ENCODE data around the gene RIMKLB. TPM values are rescaled to one million over a fixed set of nuclear protein-coding genes. Genes with fewer than 3 reads are reported as not detected.

The RIMKLB gene
- total and polyA plus RNA-seq, 8 donors = 27.3 to 162 (median 124) TPM

GRCh38 chr12:8701046-8701660 lies 3.4 kb downstream of the RIMKLB start:
- H3K4me1 ChIP-seq = peaks cover 9 to 24% of the 10 kb centered on the region in 2 donors
- no peak overlapping the region for H3K4me3 ChIP-seq
- intact Hi-C loops (cut with DNase I) = no loop called here
- H3K27ac ChIP-seq = no peak overlapping the region
- DNase-seq = no peak
- no peak for ATAC-seq
- no peaks in the 10 kb centered on the region for H3K9me3 ChIP-seq
- H3K27me3 ChIP-seq = peaks cover 0 to 5% of the 10 kb centered on the region in 2 donors
- no peak for TF ChIP-seq CTCF (IDR thresholded peaks at IDR 0.05)
- no peaks in the 10 kb centered on the region for H3K36me3 ChIP-seq

DNA sequence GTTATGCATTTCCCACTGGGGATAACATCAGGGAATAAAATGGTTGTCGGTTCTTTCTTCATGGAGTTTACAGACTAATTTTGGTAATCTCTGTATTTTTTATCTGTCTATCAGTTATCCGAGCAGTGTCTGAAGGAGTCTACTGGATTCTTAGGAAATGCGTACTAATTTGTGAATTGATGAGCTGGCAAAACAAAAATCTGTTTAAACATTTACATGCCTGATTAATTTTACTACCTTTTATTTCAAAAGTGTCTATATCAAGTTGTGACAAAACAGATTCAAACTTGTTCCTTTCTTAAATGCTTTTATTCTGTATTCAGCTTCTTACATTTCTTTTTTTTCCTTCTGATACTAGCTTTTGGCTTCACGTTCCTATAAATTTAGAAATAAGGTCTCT lies 4.4 kb downstream of the RIMKLB start:
- intact Hi-C loops (cut with DNase I) = no loop called here
- Histone ChIP-seq H3K27ac (no peak overlapping the region), H3K9me3 (no peaks in the 10 kb centered on the region), H3K4me3 (no peak overlapping the region), H3K27me3 (peaks cover 0 to 4% of the 10 kb centered on the region in 2 donors), H3K36me3 (no peaks in the 10 kb centered on the region), H3K4me1 (peaks cover 9 to 17% of the 10 kb centered on the region in 2 donors)
- ATAC-seq (no peak), DNase-seq (no peak)
- TF ChIP-seq CTCF (IDR thresholded peaks at IDR 0.05) = no peak

GRCh38 chr12:8709124-8709830 lies 11.5 kb downstream of the RIMKLB start:
- intact Hi-C loops (cut with DNase I) = no loop called here
- Histone ChIP-seq H3K27me3 (no peaks in the 10 kb centered on the region), H3K4me1 (peaks cover 0 to 30% of the 10 kb centered on the region in 2 donors), H3K9me3 (no peaks in the 10 kb centered on the region), H3K27ac (peak overlapping the region in 1 of 2 donors; percentile 73), H3K36me3 (no peaks in the 10 kb centered on the region), H3K4me3 (peak overlapping the region in 1 of 2 donors; percentile 39)
- no peak for TF ChIP-seq CTCF (IDR thresholded peaks at IDR 0.05)
- ATAC-seq (peak; percentile 93), DNase-seq (no peak)

DNA sequence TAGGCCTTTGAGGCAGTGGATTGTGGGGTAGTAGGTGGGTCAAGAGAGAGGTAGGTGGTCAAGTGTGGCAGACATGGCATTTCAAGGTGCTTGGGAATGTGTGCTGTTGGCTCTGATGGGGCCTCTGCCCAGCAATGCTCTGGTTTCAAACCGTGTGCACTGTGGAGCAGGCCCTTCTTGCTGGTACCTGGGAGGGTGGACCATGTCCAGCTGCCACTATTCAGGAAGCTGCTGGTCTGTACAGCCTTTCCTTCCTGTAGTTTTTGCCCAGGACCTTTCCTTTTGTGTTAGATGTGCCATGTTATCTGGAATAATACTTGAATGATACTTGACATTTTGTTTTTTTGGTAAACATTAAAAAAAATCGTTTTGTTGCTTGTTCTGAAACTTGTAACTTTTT lies 14.8 kb downstream of the RIMKLB start:
- no peak for TF ChIP-seq CTCF (IDR thresholded peaks at IDR 0.05)
- ATAC-seq (peak; percentile 33), DNase-seq (no peak)
- Histone ChIP-seq H3K4me1 (peaks cover 0 to 30% of the 10 kb centered on the region in 2 donors), H3K4me3 (no peak overlapping the region), H3K27ac (peak overlapping the region in 1 of 2 donors; percentile 40), H3K27me3 (no peaks in the 10 kb centered on the region), H3K9me3 (no peaks in the 10 kb centered on the region), H3K36me3 (peaks cover 0 to 3% of the 10 kb centered on the region in 2 donors)
- intact Hi-C loops (cut with DNase I) = no loop called here

DNA sequence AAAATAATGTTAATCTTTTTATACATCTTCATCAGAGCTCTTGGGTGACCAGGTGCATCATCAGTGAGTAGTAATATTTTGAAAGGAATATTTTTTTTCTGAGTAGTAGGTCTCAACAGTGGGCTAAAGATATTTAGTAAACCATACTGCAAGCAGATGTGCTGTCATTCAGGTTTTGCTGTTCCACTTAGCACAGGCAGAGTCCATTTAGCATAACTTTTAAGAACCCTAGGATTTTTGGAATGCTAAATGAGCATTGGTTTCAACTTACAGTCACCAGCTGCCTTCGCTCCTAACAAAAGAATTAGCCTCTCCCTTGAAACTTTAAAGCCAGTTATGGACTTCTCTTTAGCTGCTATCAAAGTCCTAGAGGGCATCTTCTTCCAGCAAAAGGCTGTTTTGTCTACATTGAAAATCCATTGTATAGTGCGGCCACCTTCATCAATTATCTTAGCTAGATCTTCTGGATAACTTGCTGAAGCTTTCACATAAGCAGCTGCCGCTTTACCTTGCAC lies 24.6 kb downstream of the RIMKLB start:
- H3K27me3 ChIP-seq = no peaks in the 10 kb centered on the region
- intact Hi-C loops (cut with DNase I) = no loop called here
- ATAC-seq (no peak), DNase-seq (no peak)
- H3K36me3 ChIP-seq = peaks cover 0 to 8% of the 10 kb centered on the region in 2 donors
- no peak for TF ChIP-seq CTCF (IDR thresholded peaks at IDR 0.05)
- H3K4me3 ChIP-seq = no peak overlapping the region
- no peaks in the 10 kb centered on the region for H3K9me3 ChIP-seq
- no peak overlapping the region for H3K27ac ChIP-seq
- H3K4me1 ChIP-seq = peaks cover 0 to 7% of the 10 kb centered on the region in 2 donors

All from left lung (tissue), 10 donors.